Spleen (tissue), 11 donors: ENCODE data around the gene TTC38. TPM values are rescaled to one million over a fixed set of nuclear protein-coding genes. Genes with fewer than 3 reads are reported as not detected.

ENCODE experiments used
- DNase-seq: peaks from one replicate; pipeline ENCODE4 v3.0.0-alpha.2; 2020
- H3K27ac ChIP-seq, 8 donors: fragments of 200-600 bp; sonication (generic) in 7 of 8; 1 replicate in 4 of 8; 2 replicates in 4 of 8; pipeline versions ENCODE4 v1.5.0 to v1.8.0; 2016 to 2021; ENCODE audit warnings: inconsistent platforms in 4 of 8, mild to moderate bottlenecking in 4 of 8, moderate library complexity in 1 of 8
- H3K27me3 ChIP-seq, 7 donors: fragments of 200-600 bp; sonication (generic) in 6 of 7; replicated peaks in 1 of 7; 1 replicate in 4 of 7; 2 replicates in 3 of 7; pipeline versions ENCODE4 v1.5.0 to v1.8.0; 2016 to 2021; ENCODE audit warnings: inconsistent platforms in 3 of 7, mild to moderate bottlenecking in 1 of 7
- H3K36me3 ChIP-seq, 6 donors: fragments of 200-600 bp; sonication (generic) in 5 of 6; 1 replicate in 4 of 6; 2 replicates in 2 of 6; pipeline versions ENCODE4 v1.5.0 to v1.8.0; 2016 to 2021; ENCODE audit warnings: inconsistent platforms in 2 of 6
- H3K4me1 ChIP-seq, 6 donors: fragments of 200-600 bp; sonication (generic) in 5 of 6; 1 replicate in 3 of 6; 2 replicates in 3 of 6; pipeline versions ENCODE4 v1.5.0 to v1.8.0; 2016 to 2021; ENCODE audit warnings: inconsistent platforms in 3 of 6
- H3K4me3 ChIP-seq, 8 donors: fragments of 200-600 bp; sonication (generic) in 7 of 8; 1 replicate in 4 of 8; 2 replicates in 4 of 8; pipeline versions ENCODE4 v1.5.0 to v1.8.0; 2016 to 2021; ENCODE audit warnings: inconsistent platforms in 4 of 8, mild to moderate bottlenecking in 4 of 8, moderate library complexity in 2 of 8
- H3K9me3 ChIP-seq, 8 donors: fragments of 200-600 bp; sonication (generic) in 7 of 8; 1 replicate in 4 of 8; 2 replicates in 4 of 8; pipeline versions ENCODE4 v1.5.0 to v1.8.0; 2016 to 2021; ENCODE audit warnings: inconsistent platforms in 4 of 8
- POLR2A ChIP-seq, 3 donors: fragments of 450-650 bp; IDR thresholded peaks; one replicate each; pipeline ENCODE4 v1.5.1; 2017; ENCODE audit warnings: antibody characterized with exemption in 3 of 3, mild to moderate bottlenecking in 1 of 3
- POLR2AphosphoS5 ChIP-seq, 3 donors: sonication (generic); formaldehyde crosslinking; IDR thresholded peaks; one replicate each; pipeline ENCODE4 v1.5.1; 2017; ENCODE audit warnings: antibody characterized with exemption in 3 of 3
- WGBS, 5 donors: extraction: QIAGEN DNeasy Blood & Tissue Kit in 3 of 5; methylation state at CpG; one replicate each; pipeline versions ENCODE4 v1.1.5 to v1.1.7; 2013 to 2018; 5-methylcytosine and 5-hydroxymethylcytosine counted together
- intact Hi-C: fragments of 100-400 bp; cut with DNase I; formaldehyde crosslinking; loops from one replicate; pipeline ENCODE4 v1.15.0; 2023; ENCODE audit warnings: low total_unique reads
- polyA plus RNA-seq, 3 donors: library from polyadenylated mRNA; stranded (reverse); fragments of 200-250 nt; gene quantifications; one replicate each; pipeline ENCODE4 v1.2.1, GENCODE V29; 2013
- total RNA-seq, 7 donors: library from RNA; depleted of rRNA in 3 of 7; stranded (reverse); fragments of >200 nt in 3 of 7; fragmentation: NEBNext Ultra II Directional in 4 of 7; extraction: Animal tissue kit (Norgen Biotek cat#: 25700) in 4 of 7; gene quantifications; one replicate each; pipeline versions ENCODE4 v1.1.0 to v1.2.1, GENCODE V29; 2016 to 2021
- TF ChIP-seq, protein P1 (sequence below), 11 experiments: fragments of 200-600 bp in 7 of 11; fragments of 450-650 bp in 4 of 11; sonication (generic) in 4 of 11; IDR thresholded peaks in 8 of 11; conservative IDR thresholded peaks in 3 of 11; 1 replicate in 7 of 11; 2 replicates in 4 of 11; pipeline versions ENCODE4 v1.4.0 to v1.8.0; 2016 to 2021; ENCODE audit warnings: antibody characterized with exemption in 11 of 11, inconsistent platforms in 4 of 11, mild to moderate bottlenecking in 1 of 11
- donor health status: healthy with polysubstance abuse.
- donor health status: DM: no; HTN: no; CAD: no; lungs with moderate emphysema.
- donor health status: DM: no; HTN: no; CAD: no.
- donor health status: Bipolar disorder and iron deficiency.
- donor health status: healthy.
- donor health status: DM: no; HTN: no; CAD: no.
- donor health status: DM: yes; HTN: yes; CAD: no.

TTC38 gene
- total and polyA plus RNA-seq, 10 donors: 13.8 to 51.9 (median 33.1) TPM

DNA sequence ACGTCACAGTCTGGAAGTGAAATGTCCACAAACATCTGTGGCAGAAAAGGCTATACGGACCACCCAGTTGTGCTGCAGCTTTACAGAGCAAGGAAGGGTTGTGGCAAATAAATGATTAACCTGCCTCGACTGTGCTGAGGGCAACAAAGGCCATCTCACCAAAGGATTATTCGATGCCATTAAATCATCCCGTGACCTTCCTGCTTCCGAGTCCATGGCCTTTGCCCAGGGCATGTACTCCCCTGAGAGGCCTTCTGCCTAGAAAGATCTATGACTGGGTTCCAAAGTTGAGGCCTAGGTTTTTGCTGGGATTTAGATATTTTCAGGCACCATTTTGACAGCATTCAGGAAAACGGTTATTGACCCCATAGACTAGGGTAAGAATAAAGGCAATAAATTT is 26.9 kb upstream of the TTC38 start:
- TF ChIP-seq POLR2AphosphoS5 (IDR thresholded peaks at IDR 0.05): no peak
- TF ChIP-seq, protein P1, sequence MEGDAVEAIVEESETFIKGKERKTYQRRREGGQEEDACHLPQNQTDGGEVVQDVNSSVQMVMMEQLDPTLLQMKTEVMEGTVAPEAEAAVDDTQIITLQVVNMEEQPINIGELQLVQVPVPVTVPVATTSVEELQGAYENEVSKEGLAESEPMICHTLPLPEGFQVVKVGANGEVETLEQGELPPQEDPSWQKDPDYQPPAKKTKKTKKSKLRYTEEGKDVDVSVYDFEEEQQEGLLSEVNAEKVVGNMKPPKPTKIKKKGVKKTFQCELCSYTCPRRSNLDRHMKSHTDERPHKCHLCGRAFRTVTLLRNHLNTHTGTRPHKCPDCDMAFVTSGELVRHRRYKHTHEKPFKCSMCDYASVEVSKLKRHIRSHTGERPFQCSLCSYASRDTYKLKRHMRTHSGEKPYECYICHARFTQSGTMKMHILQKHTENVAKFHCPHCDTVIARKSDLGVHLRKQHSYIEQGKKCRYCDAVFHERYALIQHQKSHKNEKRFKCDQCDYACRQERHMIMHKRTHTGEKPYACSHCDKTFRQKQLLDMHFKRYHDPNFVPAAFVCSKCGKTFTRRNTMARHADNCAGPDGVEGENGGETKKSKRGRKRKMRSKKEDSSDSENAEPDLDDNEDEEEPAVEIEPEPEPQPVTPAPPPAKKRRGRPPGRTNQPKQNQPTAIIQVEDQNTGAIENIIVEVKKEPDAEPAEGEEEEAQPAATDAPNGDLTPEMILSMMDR (IDR thresholded peaks at IDR 0.05 in 8 of 11, conservative IDR thresholded peaks at IDR 0.05 in 3 of 11): no peak
- TF ChIP-seq POLR2A (IDR thresholded peaks at IDR 0.05): no peak
- no peaks in the 10 kb centered on the region for H3K27me3 ChIP-seq
- intact Hi-C loops: no loop called here

DNA sequence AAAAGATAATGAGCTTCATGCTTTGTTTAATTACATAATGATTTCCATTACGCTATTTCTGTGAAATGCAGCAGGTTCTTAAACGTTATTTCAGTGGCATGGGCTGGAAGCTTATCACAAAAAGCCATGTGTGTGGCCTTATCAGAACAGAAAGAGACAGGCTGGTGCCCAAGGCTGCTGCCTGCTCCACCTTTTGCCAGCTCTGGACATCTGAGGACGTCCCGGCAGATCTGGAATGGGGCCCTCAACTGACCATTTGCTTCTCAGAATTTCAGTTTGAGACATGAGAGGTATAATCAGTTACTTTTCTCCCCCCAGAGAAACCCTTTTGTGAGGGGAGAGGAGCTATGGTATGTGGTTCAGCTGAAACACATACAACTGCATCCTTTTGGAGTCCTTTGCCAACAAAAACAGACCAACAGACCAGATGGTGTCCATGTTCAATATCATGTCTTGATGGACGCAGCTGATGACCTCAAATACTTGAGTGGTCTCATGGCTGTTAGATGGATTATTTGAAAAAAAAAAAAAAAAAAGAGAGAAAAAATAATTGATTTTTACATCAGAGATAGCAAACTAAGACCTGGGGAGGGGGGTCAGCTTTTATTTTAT is 26.3 kb upstream of the TTC38 start:
- H3K27ac ChIP-seq: peak overlapping the region in 2 of 8 donors; percentile 42 to 60
- WGBS, 5 donors: 62 to 82% (median 70%) methylated on average over 5 of the region's 5 CpGs
- intact Hi-C loops: no loop called here
- TF ChIP-seq POLR2AphosphoS5 (IDR thresholded peaks at IDR 0.05): no peak
- TF ChIP-seq POLR2A (IDR thresholded peaks at IDR 0.05): no peak
- TF ChIP-seq, protein P1 (IDR thresholded peaks at IDR 0.05 in 8 of 11, conservative IDR thresholded peaks at IDR 0.05 in 3 of 11): no peak
- H3K27me3 ChIP-seq: no peaks in the 10 kb centered on the region
- H3K9me3 ChIP-seq: no peaks in the 10 kb centered on the region
- no peak for DNase-seq
- no peak overlapping the region for H3K4me3 ChIP-seq
- peaks cover 4 to 54% (median 25%) of the 10 kb centered on the region in 6 donors for H3K4me1 ChIP-seq
- H3K36me3 ChIP-seq: peaks cover 0 to 68% (median 13%) of the 10 kb centered on the region in 6 donors

More for the DNA sequence above, 26.9 kb upstream of the TTC38 start:
- DNase-seq: no peak
- WGBS, 5 donors: 69 to 84% (median 81%) methylated on average over 7 of the region's 7 CpGs
- no peak overlapping the region for H3K4me3 ChIP-seq
- H3K27ac ChIP-seq: peak overlapping the region in 2 of 8 donors; percentile 42
- peaks cover 4 to 53% (median 25%) of the 10 kb centered on the region in 6 donors for H3K4me1 ChIP-seq
- peaks cover 0 to 68% (median 13%) of the 10 kb centered on the region in 6 donors for H3K36me3 ChIP-seq
- no peaks in the 10 kb centered on the region for H3K9me3 ChIP-seq

DNA sequence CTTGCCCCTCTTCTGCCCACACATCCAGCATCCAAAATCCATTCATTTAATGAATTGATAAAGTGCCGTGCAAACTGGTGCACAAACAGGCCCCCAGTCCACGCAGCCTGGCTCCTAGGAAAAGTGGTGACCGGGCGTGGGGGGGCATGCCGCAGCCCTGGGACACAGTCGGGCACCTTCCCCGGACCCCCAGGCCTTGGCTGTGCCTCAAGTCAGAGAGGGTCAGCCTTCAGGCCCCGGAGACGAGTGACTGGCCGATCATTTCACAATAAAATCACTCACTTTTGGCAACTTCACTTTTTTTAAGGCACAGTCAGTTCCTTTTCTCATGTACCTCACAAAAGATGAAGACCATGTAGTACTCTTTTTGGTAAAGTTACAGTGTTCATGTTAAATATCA is 25.7 kb upstream of the TTC38 start:
- no peak overlapping the region for H3K4me3 ChIP-seq
- TF ChIP-seq POLR2AphosphoS5 (IDR thresholded peaks at IDR 0.05): no peak
- TF ChIP-seq, protein P1 (IDR thresholded peaks at IDR 0.05 in 8 of 11, conservative IDR thresholded peaks at IDR 0.05 in 3 of 11): no peak
- TF ChIP-seq POLR2A (IDR thresholded peaks at IDR 0.05): no peak
- H3K27ac ChIP-seq: peak overlapping the region in 2 of 8 donors; percentile 42 to 60
- H3K36me3 ChIP-seq: peaks cover 0 to 68% (median 13%) of the 10 kb centered on the region in 6 donors
- WGBS, 5 donors: 61 to 86% (median 79%) methylated on average over 9 to 10 of the region's 10 CpGs
- peaks cover 4 to 56% (median 25%) of the 10 kb centered on the region in 6 donors for H3K4me1 ChIP-seq
- no peak for DNase-seq
- no peaks in the 10 kb centered on the region for H3K27me3 ChIP-seq
- intact Hi-C loops: no loop called here
- no peaks in the 10 kb centered on the region for H3K9me3 ChIP-seq

DNA sequence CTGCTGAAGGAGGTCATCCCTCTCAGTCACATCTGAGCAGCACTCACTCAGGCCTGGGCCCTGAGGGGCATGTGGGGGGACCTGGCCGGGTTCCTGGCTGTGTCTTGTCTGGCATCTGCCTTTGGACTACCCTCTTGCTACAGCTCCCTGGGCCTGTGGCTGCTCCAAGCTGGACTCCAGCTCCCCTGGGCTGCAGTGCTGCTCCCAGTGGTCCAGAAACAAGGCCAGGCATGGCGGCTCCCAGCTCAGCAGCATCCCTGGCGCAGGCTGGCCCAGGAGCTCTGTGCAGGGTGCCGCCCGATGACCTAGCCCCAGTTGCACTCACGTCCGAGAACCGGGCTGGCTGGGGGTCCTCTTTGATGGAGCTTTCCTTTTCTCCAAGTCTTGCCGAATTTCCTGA is 23.0 kb upstream of the TTC38 start:
- Histone ChIP-seq H3K9me3 (no peaks in the 10 kb centered on the region), H3K27ac (no peak overlapping the region), H3K27me3 (no peaks in the 10 kb centered on the region), H3K4me3 (no peak overlapping the region), H3K4me1 (peaks cover 9 to 73% (median 32%) of the 10 kb centered on the region in 6 donors), H3K36me3 (peaks cover 0 to 48% (median 15%) of the 10 kb centered on the region in 6 donors)
- TF ChIP-seq POLR2AphosphoS5 (IDR thresholded peaks at IDR 0.05) (no peak), POLR2A (IDR thresholded peaks at IDR 0.05) (no peak)
- TF ChIP-seq, protein P1 (IDR thresholded peaks at IDR 0.05 in 8 of 11, conservative IDR thresholded peaks at IDR 0.05 in 3 of 11): no peak
- WGBS, 5 donors: 94 to 100% (median 94%) methylated on average over 6 to 9 of the region's 9 CpGs
- intact Hi-C loops: no loop called here
- DNase-seq: no peak
